MV-4-11 (cell line): ENCODE data around the gene MBD4.
"Not testable (repeated sequence)": the region's sequence is repeated elsewhere in the genome, so short reads cannot be mapped to it uniquely, and the experiment has no call there.

Experiments
- DNase-seq: peaks from one replicate; lab custom pipeline; 2025; lab: John Stamatoyannopoulos, UW

MBD4 gene

GRCh38 chr3:129429602-129430001 lies 10.1 kb downstream of the MBD4 start:
- DNase-seq: no peak

GRCh38 chr3:129429080-129429451 lies 10.7 kb downstream of the MBD4 start:
- DNase-seq: no peak

- DNase-seq: peak; percentile 78
These were observed 11.2 kb downstream of the MBD4 start, which contains the start of gene EFCAB12 for GRCh38 chr3:129428376-129429079. Gene EFCAB12, minus strand, starts transcription at chr3:129428636. Its CDS starts 148 bp downstream, at chr3:129428488.

GRCh38 chr3:129428007-129428375 lies 11.8 kb downstream of the MBD4 start:
- DNase-seq: no peak

- no peak for DNase-seq
These were observed 14.1 kb downstream of the MBD4 start for GRCh38 chr3:129425619-129426018.

- no peak for DNase-seq
These were observed 14.5 kb downstream of the MBD4 start for GRCh38 chr3:129425213-129425612.

GRCh38 chr3:129424185-129424841 lies 15.4 kb downstream of the MBD4 start:
- peak; percentile 97 for DNase-seq

- no peak for DNase-seq
These were observed 16.9 kb downstream of the MBD4 start for GRCh38 chr3:129422897-129423296.

GRCh38 chr3:129421988-129422745 lies 17.6 kb downstream of the MBD4 start:
- DNase-seq: no peak

GRCh38 chr3:129421236-129421883 lies 18.4 kb downstream of the MBD4 start:
- DNase-seq: no peak

GRCh38 chr3:129419476-129419875 lies 20.3 kb downstream of the MBD4 start:
- DNase-seq: no peak

- DNase-seq: no peak
These were observed 21.4 kb downstream of the MBD4 start for GRCh38 chr3:129418041-129418973.

- DNase-seq: peak; percentile 25
These were observed 22.4 kb downstream of the MBD4 start for GRCh38 chr3:129417326-129417725.

- DNase-seq: no peak
These were observed 23.3 kb downstream of the MBD4 start for GRCh38 chr3:129416415-129416814.

- DNase-seq: no peak
These were observed 23.9 kb downstream of the MBD4 start for GRCh38 chr3:129415830-129416229.

- DNase-seq: no peak
These were observed 24.4 kb downstream of the MBD4 start for GRCh38 chr3:129415378-129415777.

GRCh38 chr3:129413687-129414506 lies 25.9 kb downstream of the MBD4 start:
- DNase-seq: no peak

- not testable (repeated sequence) for DNase-seq
These were observed 26.5 kb downstream of the MBD4 start for GRCh38 chr3:129413238-129413637.

- no peak for DNase-seq
These were observed 27.1 kb downstream of the MBD4 start for GRCh38 chr3:129412542-129413198.

- no peak for DNase-seq
These were observed 28.8 kb downstream of the MBD4 start for GRCh38 chr3:129410971-129411370.
